IMR-90 (cell line): ENCODE results near the gene SMIM7. TPM values are rescaled to one million over a fixed set of nuclear protein-coding genes. Genes with fewer than 3 reads are reported as not detected.

Source experiments
- ATAC-seq: fragments of 200-7000 bp; cut with Tn5 transposase; 2 replicates; pipeline ENCODE4 v1.9.1; 2020; ENCODE audit warnings: low read depth, mild to moderate bottlenecking, moderate library complexity
- BruUV-seq: library from RNA; stranded (reverse); fragments of 400-500 nt; replicated peaks from 2 replicates; lab custom pipeline; 2021; lab: Mats Ljungman, UMichigan
- CTCF ChIA-PET: fragments of 300-600 bp; formaldehyde crosslinking; extraction: SDS; loops from one replicate; lab custom pipeline; 2021; ENCODE audit warnings: antibody characterized with exemption; lab: Yijun Ruan, JAX
- POLR2A ChIA-PET: fragments of 300-600 bp; sonication (Branson Sonifier 250); formaldehyde crosslinking; loops from one replicate; lab custom pipeline; 2022; ENCODE audit warnings: antibody characterized with exemption; ENCODE audit not compliant: unreplicated experiment; lab: Charles Lee
- DNase-seq: peaks from one replicate; pipeline ENCODE4 v3.0.0; 2013
- H2AFZ ChIP-seq: replicated peaks from 2 replicates; pipeline ENCODE3; 2013; ENCODE audit warnings: low read length, mild to moderate bottlenecking; ENCODE audit not compliant: poor library complexity
- H2AK5ac ChIP-seq: 2 replicates; pipeline ENCODE4 v1.6.1; 2013; ENCODE audit warnings: low read depth, low read length, inconsistent platforms
- H2AK9ac ChIP-seq: replicated peaks from 2 replicates; pipeline ENCODE3; 2013; ENCODE audit warnings: mild to moderate bottlenecking, low read depth, low read length, moderate library complexity; ENCODE audit not compliant: poor library complexity
- H2BK120ac ChIP-seq: 2 replicates; pipeline ENCODE4 v1.6.1; 2013; ENCODE audit warnings: low read depth, low read length, inconsistent platforms
- H2BK15ac ChIP-seq: 3 replicates; pipeline ENCODE4 v1.6.1; 2013; ENCODE audit warnings: low read depth, low read length, inconsistent platforms
- H2BK20ac ChIP-seq: 2 replicates; pipeline ENCODE4 v1.6.1; 2013; ENCODE audit warnings: low read depth, mild to moderate bottlenecking, inconsistent platforms, low read length, moderate library complexity
- H2BK5ac ChIP-seq: 2 replicates; pipeline ENCODE4 v1.6.1; 2013; ENCODE audit warnings: mild to moderate bottlenecking, low read depth, low read length, inconsistent platforms; ENCODE audit not compliant: poor library complexity, severe bottlenecking
- H3K14ac ChIP-seq: replicated peaks from 2 replicates; pipeline ENCODE4 v1.6.1; 2013; ENCODE audit warnings: low read depth, low read length, inconsistent platforms
- H3K18ac ChIP-seq: 2 replicates; pipeline ENCODE4 v1.6.1; 2013; ENCODE audit warnings: low read depth, low read length, control low read depth
- H3K23ac ChIP-seq: 2 replicates; pipeline ENCODE4 v1.6.1; 2013; ENCODE audit warnings: low read depth, low read length, inconsistent platforms
- H3K27ac ChIP-seq: 2 replicates; pipeline ENCODE4 v1.5.1; 2013; ENCODE audit warnings: mild to moderate bottlenecking, control low read depth, low read length; ENCODE audit not compliant: insufficient read depth
- H3K27me3 ChIP-seq: 2 replicates; pipeline ENCODE4 v1.6.1; 2013; ENCODE audit warnings: low read length; ENCODE audit not compliant: control insufficient read depth, insufficient read depth
- H3K36me3 ChIP-seq: 2 replicates; pipeline ENCODE4 v1.6.1; 2013; ENCODE audit warnings: low read length, mixed read lengths; ENCODE audit not compliant: control insufficient read depth, insufficient read depth
- H3K4ac ChIP-seq: 2 replicates; pipeline ENCODE4 v1.6.1; 2013; ENCODE audit warnings: low read depth, low read length, inconsistent platforms
- H3K4me1 ChIP-seq: 2 replicates; pipeline ENCODE4 v1.6.1; 2013; ENCODE audit warnings: low read length, mixed read lengths; ENCODE audit not compliant: control insufficient read depth, insufficient read depth
- H3K4me2 ChIP-seq: 2 replicates; pipeline ENCODE4 v1.6.1; 2013; ENCODE audit warnings: low read depth, mild to moderate bottlenecking, control low read depth, low read length, moderate library complexity
- H3K4me3 ChIP-seq: 2 replicates; pipeline ENCODE4 v1.5.1; 2013; ENCODE audit warnings: low read depth, mild to moderate bottlenecking, control low read depth, low read length, moderate library complexity; ENCODE audit not compliant: insufficient read depth
- H3K56ac ChIP-seq: 2 replicates; pipeline ENCODE4 v1.6.1; 2013; ENCODE audit warnings: low read length, inconsistent platforms; ENCODE audit not compliant: insufficient read depth; ENCODE audit errors: extremely low read depth
- H3K79me1 ChIP-seq, 2 experiments: 2 replicates each; pipeline ENCODE4 v1.6.1; 2013; ENCODE audit warnings: low read length in 2 of 2, inconsistent platforms in 1 of 2, low read depth in 1 of 2
- H3K9ac ChIP-seq: 2 replicates; pipeline ENCODE4 v1.6.1; 2013; ENCODE audit warnings: low read depth, low read length, control low read depth
- H3K9me1 ChIP-seq: 2 replicates; pipeline ENCODE4 v1.6.1; 2013; ENCODE audit warnings: low read length, inconsistent platforms; ENCODE audit not compliant: insufficient read depth
- H3K9me3 ChIP-seq: 2 replicates; pipeline ENCODE4 v1.6.1; 2013; ENCODE audit warnings: low read length; ENCODE audit not compliant: control insufficient read depth, insufficient read depth
- H4K20me1 ChIP-seq: 2 replicates; pipeline ENCODE4 v1.6.1; 2013; ENCODE audit warnings: low read length, inconsistent platforms; ENCODE audit not compliant: insufficient read depth
- H4K5ac ChIP-seq: 2 replicates; pipeline ENCODE4 v1.6.1; 2013; ENCODE audit warnings: mild to moderate bottlenecking, low read depth, low read length, control low read depth
- H4K8ac ChIP-seq, 2 experiments: 2 replicates each; pipeline ENCODE4 v1.6.1; 2013; ENCODE audit warnings: low read depth in 2 of 2, low read length in 2 of 2, control low read depth in 1 of 2, inconsistent platforms in 1 of 2
- H4K91ac ChIP-seq: 2 replicates; pipeline ENCODE4 v1.6.1; 2013; ENCODE audit warnings: low read depth, low read length, inconsistent platforms; ENCODE audit not compliant: insufficient read depth
- CHD1 ChIP-seq: IDR thresholded peaks from 2 replicates; pipeline ENCODE4 v1.6.1; 2012; ENCODE audit warnings: low read depth, low read length, improper control_type of control experiment
- NFE2L2 ChIP-seq: fragments of 150-350 bp; IDR thresholded peaks from 2 replicates; pipeline ENCODE4 v1.6.1; 2016; ENCODE audit warnings: low read depth, mild to moderate bottlenecking, low read length
- RAD21 ChIP-seq: IDR thresholded peaks from 2 replicates; pipeline ENCODE4 v1.6.1; 2012; ENCODE audit warnings: low read length, improper control_type of control experiment
- RCOR1 ChIP-seq: IDR thresholded peaks from 2 replicates; pipeline ENCODE4 v1.6.1; 2012; ENCODE audit warnings: mild to moderate bottlenecking, low read length, improper control_type of control experiment; ENCODE audit not compliant: insufficient replicate concordance
- SMC3 ChIP-seq: fragments of 150-350 bp; IDR thresholded peaks from 2 replicates; pipeline ENCODE4 v1.6.1; 2016; ENCODE audit warnings: low read depth, mild to moderate bottlenecking, antibody characterized with exemption, low read length, moderate library complexity
- USF2 ChIP-seq: fragments of 150-350 bp; IDR thresholded peaks from 2 replicates; pipeline ENCODE4 v1.6.1; 2017; ENCODE audit warnings: mild to moderate bottlenecking, antibody characterized with exemption, low read length, low read depth
- WGBS, 2 experiments: methylation state at CpG; one replicate each; pipeline versions ENCODE4 v1.1.5 to v1.1.7; 2013; ENCODE audit warnings: missing lambda C conversion rate in 2 of 2; ENCODE audit not compliant: insufficient read length in 1 of 2; ENCODE audit errors: extremely low coverage in 2 of 2; 5-methylcytosine and 5-hydroxymethylcytosine counted together
- dilution Hi-C: fragments of 300-500 bp; cut with HindIII; formaldehyde crosslinking; loops from one replicate; pipeline ENCODE4 v1.14.3; 2018; ENCODE audit warnings: low sequenced_read_pairs; ENCODE audit not compliant: unreplicated experiment
- in situ Hi-C: fragments of 300-500 bp; cut with MboI; formaldehyde crosslinking; loops from 3 replicates; pipeline ENCODE4 v1.14.3; 2019; ENCODE audit warnings: low sequenced_read_pairs, inconsistent platforms, mixed read lengths
- intact Hi-C: fragments of 100-400 bp; cut with micrococcal nuclease; formaldehyde crosslinking; loops from 2 replicates; pipeline ENCODE4 v1.10.0; 2022
- polyA plus RNA-seq, 3 experiments: library from polyadenylated mRNA; depleted of rRNA; stranded (reverse); fragments of >200 nt; gene quantifications; 2 replicates each; pipeline ENCODE4 v1.2.3, GENCODE V29; 2012; ENCODE audit warnings: low replicate concordance in 1 of 3
- total RNA-seq: library from RNA; depleted of rRNA; stranded (reverse); fragments of >200 nt; gene quantifications from 2 replicates; pipeline ENCODE4 v1.2.3, GENCODE V29; 2012

SMIM7 gene
- total and polyA plus RNA-seq, 2 of the 4 experiments (the other 2 are of a cell fraction) = 55.7 to 64.8 TPM

- Histone ChIP-seq H3K18ac (no peak overlapping the region), H2AK5ac (no peak overlapping the region), H4K5ac (no peak overlapping the region), H3K56ac (no peak overlapping the region), H3K9me1 (no peaks in the 10 kb centered on the region), H3K23ac (no peak overlapping the region), H3K4me2 (no peak overlapping the region), H3K36me3 (no peaks in the 10 kb centered on the region), H4K91ac (no peak overlapping the region), H3K4me3 (no peak overlapping the region), H3K14ac (no peak overlapping the region), H3K79me1 (no peaks in the 10 kb centered on the region), H3K9me3 (no peaks in the 10 kb centered on the region), H2AK9ac (no peak overlapping the region), H4K8ac (no peak overlapping the region), H3K4ac (no peak overlapping the region), H3K27me3 (peaks cover 5% of the 10 kb centered on the region), H2BK5ac (no peak overlapping the region), H4K20me1 (no peaks in the 10 kb centered on the region), H3K27ac (no peak overlapping the region), H2BK20ac (no peak overlapping the region), H2AFZ (no peak overlapping the region), H2BK15ac (no peak overlapping the region), H2BK120ac (no peak overlapping the region), H3K9ac (no peak overlapping the region), H3K4me1 (no peaks in the 10 kb centered on the region)
- in situ Hi-C loops = no loop called here
- intact Hi-C loops = no loop called here
- no TSS peak for BruUV-seq
- dilution Hi-C loops = no loop called here
- ChIA-PET CTCF (no interaction called here), POLR2A (no interaction called here)
- no CpG with 5 or more reads among the region's 4 CpGs for WGBS, 2 experiments
- no peak for ATAC-seq
- DNase-seq = no peak
- TF ChIP-seq RAD21 (no peak), SMC3 (no peak), NFE2L2 (no peak), RCOR1 (no peak), CHD1 (no peak), USF2 (no peak)
Observed at GRCh38 chr19:16703677-16704076, 43.7 kb upstream of the SMIM7 start.
